HL-60 (cell line): Measurements from ENCODE around the gene FOXP1.

Source experiments
- DNase-seq, 2 experiments: peaks; one replicate each; pipeline ENCODE4 v3.0.0-alpha.2; 2010 to 2020; ENCODE audit warnings: low read depth in 1 of 2, low spot score in 1 of 2
- H3K27ac ChIP-seq: fragments of 250-450 bp; sonication (Bioruptor Pico); replicated peaks from 2 replicates; pipeline ENCODE4 v1.5.1; 2020; ENCODE audit warnings: mild to moderate bottlenecking, moderate library complexity
- H3K27me3 ChIP-seq: fragments of 250-450 bp; sonication (Bioruptor Pico); 2 replicates; pipeline ENCODE4 v1.5.1; 2021; ENCODE audit warnings: mild to moderate bottlenecking, moderate library complexity; ENCODE audit not compliant: insufficient read depth, poor library complexity, severe bottlenecking
- H3K4me3 ChIP-seq: replicated peaks from 2 replicates; pipeline ENCODE4 v1.5.1; 2011; ENCODE audit warnings: mild to moderate bottlenecking, control low read depth, low read length; ENCODE audit not compliant: insufficient read depth
- GABPA ChIP-seq: IDR thresholded peaks from 2 replicates; pipeline ENCODE4 v1.6.1; 2012; ENCODE audit warnings: low read depth
- POLR2AphosphoS5 ChIP-seq: IDR thresholded peaks from 2 replicates; pipeline ENCODE4 v1.6.1; 2012; ENCODE audit warnings: low read depth
- REST ChIP-seq: IDR thresholded peaks from 2 replicates; pipeline ENCODE4 v1.6.1; 2012; ENCODE audit warnings: low read depth; ENCODE audit not compliant: insufficient replicate concordance
- SPI1 ChIP-seq: IDR thresholded peaks from 2 replicates; pipeline ENCODE4 v1.6.1; 2012; ENCODE audit warnings: low read depth, mild to moderate bottlenecking, borderline replicate concordance
- TF ChIP-seq, protein P1 (sequence below): IDR thresholded peaks from one replicate; pipeline ENCODE4 v1.5.1; 2011; ENCODE audit warnings: low read length, control low read depth, inconsistent platforms; ENCODE audit not compliant: insufficient read depth

The FOXP1 gene

DNA sequence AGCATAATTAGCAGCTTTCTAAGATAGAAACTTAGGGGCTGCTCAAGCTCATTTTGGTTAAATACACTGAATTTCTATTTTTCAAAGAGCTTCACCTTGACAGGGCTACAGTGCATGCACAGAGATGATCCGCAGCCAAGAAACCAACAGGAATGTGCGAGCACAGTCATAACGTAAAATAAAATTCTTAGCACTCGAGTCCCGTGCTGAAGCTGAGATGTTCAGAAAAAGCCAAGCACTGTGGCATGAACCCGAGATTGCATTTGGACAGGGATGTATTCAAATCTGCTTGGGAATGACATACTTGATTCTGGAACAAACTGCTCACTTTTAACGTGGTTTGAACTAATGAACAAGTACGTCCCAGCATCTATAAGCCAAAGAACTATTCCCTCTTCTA, 340.3 kb downstream of the FOXP1 start:
- H3K4me3 ChIP-seq, result no peak overlapping the region

DNA sequence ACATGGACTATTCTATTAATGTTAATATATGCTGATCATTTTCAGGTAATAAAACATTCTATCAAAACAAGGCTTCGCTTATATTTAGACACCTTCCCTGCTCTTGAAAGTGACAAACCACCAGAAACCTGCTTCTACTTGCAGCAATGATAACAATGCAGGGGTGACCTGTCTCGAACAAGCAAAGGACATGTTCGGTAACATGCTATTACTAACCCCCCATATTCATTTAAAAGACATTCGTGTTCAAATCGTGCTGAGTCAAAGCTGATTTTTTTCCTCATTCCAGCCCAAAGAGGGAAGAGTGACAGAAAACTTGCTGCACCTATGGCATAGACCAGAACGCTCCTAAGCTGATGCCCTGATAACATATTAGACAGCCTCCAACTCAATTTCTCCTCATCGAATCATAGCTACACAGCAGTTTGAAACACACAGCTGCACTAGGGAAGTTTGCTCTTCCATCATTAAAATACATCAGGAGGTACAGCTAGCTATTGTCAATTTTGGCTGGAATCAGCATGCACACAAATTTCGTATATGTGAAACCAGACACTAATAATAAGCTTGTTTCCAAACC, 341.5 kb downstream of the FOXP1 start:
- no peak for DNase-seq
- H3K4me3 ChIP-seq, result no peak overlapping the region
- no peak for TF ChIP-seq REST
- no peak for TF ChIP-seq POLR2AphosphoS5
- TF ChIP-seq SPI1, result no peak
- no peak for TF ChIP-seq GABPA
- TF ChIP-seq, protein P1, sequence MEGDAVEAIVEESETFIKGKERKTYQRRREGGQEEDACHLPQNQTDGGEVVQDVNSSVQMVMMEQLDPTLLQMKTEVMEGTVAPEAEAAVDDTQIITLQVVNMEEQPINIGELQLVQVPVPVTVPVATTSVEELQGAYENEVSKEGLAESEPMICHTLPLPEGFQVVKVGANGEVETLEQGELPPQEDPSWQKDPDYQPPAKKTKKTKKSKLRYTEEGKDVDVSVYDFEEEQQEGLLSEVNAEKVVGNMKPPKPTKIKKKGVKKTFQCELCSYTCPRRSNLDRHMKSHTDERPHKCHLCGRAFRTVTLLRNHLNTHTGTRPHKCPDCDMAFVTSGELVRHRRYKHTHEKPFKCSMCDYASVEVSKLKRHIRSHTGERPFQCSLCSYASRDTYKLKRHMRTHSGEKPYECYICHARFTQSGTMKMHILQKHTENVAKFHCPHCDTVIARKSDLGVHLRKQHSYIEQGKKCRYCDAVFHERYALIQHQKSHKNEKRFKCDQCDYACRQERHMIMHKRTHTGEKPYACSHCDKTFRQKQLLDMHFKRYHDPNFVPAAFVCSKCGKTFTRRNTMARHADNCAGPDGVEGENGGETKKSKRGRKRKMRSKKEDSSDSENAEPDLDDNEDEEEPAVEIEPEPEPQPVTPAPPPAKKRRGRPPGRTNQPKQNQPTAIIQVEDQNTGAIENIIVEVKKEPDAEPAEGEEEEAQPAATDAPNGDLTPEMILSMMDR, result no peak
- no peak overlapping the region for H3K27ac ChIP-seq
- H3K27me3 ChIP-seq, result no peaks in the 10 kb centered on the region

More for the DNA sequence above, 340.3 kb downstream of the FOXP1 start:
- Histone ChIP-seq H3K27me3 (no peaks in the 10 kb centered on the region), H3K27ac (no peak overlapping the region)
- no peak for TF ChIP-seq SPI1
- no peak for TF ChIP-seq GABPA
- no peak for TF ChIP-seq POLR2AphosphoS5
- no peak for TF ChIP-seq REST
- TF ChIP-seq, protein P1, result no peak
- DNase-seq, result no peak

DNA sequence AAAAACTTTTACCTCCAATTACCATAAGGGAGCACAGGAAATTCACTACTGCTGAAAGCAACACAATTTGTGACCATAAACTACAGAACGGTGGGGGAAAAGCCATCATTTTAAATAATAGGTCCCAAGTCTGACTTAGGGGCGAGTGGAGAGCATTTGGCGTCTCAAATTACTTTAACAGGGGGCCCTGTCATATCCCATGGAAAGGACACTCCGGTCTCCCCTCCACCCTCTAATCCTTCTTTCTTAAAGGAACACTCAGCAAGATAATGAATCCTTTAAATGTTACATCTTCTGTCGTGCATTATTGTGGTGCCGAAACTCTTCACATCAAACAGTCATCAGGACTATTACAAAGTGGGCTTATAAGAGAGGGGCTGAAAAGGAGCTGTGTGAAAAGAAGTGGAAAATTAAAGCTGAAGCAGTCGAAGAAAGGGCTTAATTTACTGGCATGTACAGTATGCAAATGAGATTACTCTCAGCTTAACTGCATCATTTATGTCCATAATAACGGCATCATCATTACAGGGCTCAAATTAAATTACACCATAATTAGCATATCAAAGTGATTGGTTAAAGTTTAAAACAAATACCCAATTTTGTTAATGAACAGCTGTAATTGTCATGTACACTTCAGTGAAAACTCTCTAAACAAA, 342.2 kb downstream of the FOXP1 start:
- Histone ChIP-seq H3K27ac (no peak overlapping the region), H3K4me3 (no peak overlapping the region), H3K27me3 (no peaks in the 10 kb centered on the region)
- TF ChIP-seq SPI1, result no peak
- TF ChIP-seq POLR2AphosphoS5, result no peak
- TF ChIP-seq GABPA, result no peak
- TF ChIP-seq, protein P1, result no peak
- TF ChIP-seq REST, result no peak
- no peak for DNase-seq
